ENCODE data around the gene TPM1.

TPM1 gene

DNA sequence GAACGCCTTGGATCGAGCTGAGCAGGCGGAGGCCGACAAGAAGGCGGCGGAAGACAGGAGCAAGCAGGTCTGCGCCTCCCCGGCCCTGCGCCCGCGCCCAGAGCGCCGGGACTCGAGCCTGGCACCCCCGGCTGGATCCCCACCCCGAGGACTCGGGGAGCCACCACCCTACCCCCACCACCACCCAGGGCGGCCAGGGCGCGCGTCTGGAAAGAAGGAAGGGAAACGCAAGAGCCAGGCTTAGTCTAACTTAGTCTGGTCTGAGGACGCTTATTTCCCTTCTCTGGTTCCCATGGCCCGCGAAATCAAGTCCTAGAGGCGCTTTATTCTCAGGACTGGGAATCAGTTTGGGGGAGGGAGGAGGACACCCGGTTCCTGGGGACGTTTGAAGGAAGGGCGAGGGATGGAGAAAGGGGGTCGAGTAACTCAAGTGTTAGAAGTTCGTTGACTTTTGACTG, 359 bp downstream of the TPM1 start:
- no peak overlapping the region for H3K27ac Mint-ChIP-seq
- CTCF ChIA-PET, result no interaction called here
- no peaks in the 10 kb centered on the region for H3K9me3 Mint-ChIP-seq
- peaks cover 82% of the 10 kb centered on the region for H3K27me3 Mint-ChIP-seq
- H3K4me1 Mint-ChIP-seq, result peaks cover 16% of the 10 kb centered on the region
- peak overlapping the region; percentile 46 for H3K4me3 Mint-ChIP-seq
- DNase-seq, result no peak
- H3K36me3 Mint-ChIP-seq, result no peaks in the 10 kb centered on the region

DNA sequence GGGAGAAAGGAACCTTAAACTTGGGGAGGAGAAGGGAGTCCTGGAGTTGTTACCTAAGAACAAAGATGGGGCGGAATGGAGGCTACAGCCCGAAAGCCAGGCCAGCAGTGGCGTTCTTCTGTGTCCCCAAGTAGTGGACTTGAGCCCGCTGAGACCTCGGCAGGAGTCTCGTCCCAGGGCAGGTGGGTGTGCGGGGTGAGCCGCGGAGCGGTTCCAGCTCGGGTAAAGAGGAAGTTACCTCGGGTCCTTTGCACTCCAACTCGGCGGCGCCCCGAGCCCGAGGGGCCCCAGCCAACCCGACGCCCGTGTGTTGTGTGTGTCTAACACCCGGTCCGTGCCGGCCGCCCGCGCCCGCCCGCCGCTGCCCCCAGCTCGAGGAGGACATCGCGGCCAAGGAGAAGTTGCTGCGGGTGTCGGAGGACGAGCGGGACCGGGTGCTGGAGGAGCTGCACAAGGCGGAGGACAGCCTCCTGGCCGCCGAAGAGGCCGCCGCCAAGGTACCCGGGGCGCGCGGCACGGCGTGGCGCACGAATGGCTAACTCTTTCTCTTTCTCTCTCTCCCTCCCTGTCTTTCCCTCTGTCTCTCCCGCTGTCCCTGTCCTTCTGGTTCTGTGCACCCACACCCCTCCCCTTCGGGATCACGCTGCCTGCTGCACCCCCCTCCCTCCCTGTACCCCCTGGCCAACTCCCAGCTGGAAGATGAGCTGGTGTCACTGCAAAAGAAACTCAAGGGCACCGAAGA, 959 bp downstream of the TPM1 start:
- CTCF ChIA-PET, result no interaction called here
- H3K27me3 Mint-ChIP-seq, result peaks cover 84% of the 10 kb centered on the region
- H3K4me3 Mint-ChIP-seq, result peak overlapping the region; percentile 46
- DNase-seq, result no peak
- no peak overlapping the region for H3K27ac Mint-ChIP-seq
- no peaks in the 10 kb centered on the region for H3K36me3 Mint-ChIP-seq
- no peaks in the 10 kb centered on the region for H3K9me3 Mint-ChIP-seq
- peaks cover 16% of the 10 kb centered on the region for H3K4me1 Mint-ChIP-seq

DNA sequence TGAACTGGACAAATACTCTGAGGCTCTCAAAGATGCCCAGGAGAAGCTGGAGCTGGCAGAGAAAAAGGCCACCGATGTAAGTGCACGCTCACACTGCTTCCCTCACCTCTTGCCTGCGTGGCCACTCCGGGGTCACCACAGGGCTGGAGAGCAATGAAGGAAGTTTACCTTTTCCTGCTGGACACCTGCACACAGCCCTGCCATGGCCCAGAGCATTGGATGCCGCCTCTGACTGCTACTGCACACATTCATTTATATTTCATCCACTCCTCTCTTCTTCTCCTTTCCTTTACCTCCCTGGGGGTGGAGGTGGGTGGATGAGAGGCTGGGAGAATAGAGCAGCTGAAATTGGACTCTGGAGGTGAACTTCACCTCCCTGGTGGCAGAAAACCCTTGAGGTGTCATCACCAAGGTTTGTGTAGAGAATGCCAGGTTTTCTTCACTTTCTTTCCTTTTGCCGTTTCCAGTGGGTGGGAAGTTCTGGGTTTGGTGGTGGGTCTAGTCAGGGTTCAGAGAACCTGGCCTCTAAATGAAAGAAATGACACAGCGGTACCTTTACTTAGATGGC, 1.6 kb downstream of the TPM1 start:
- CTCF ChIA-PET, result no interaction called here
- Mint-ChIP-seq H3K9me3 (no peaks in the 10 kb centered on the region), H3K4me1 (peaks cover 21% of the 10 kb centered on the region), H3K36me3 (no peaks in the 10 kb centered on the region), H3K27ac (no peak overlapping the region), H3K4me3 (no peak overlapping the region), H3K27me3 (peaks cover 90% of the 10 kb centered on the region)
- DNase-seq, result no peak

DNA sequence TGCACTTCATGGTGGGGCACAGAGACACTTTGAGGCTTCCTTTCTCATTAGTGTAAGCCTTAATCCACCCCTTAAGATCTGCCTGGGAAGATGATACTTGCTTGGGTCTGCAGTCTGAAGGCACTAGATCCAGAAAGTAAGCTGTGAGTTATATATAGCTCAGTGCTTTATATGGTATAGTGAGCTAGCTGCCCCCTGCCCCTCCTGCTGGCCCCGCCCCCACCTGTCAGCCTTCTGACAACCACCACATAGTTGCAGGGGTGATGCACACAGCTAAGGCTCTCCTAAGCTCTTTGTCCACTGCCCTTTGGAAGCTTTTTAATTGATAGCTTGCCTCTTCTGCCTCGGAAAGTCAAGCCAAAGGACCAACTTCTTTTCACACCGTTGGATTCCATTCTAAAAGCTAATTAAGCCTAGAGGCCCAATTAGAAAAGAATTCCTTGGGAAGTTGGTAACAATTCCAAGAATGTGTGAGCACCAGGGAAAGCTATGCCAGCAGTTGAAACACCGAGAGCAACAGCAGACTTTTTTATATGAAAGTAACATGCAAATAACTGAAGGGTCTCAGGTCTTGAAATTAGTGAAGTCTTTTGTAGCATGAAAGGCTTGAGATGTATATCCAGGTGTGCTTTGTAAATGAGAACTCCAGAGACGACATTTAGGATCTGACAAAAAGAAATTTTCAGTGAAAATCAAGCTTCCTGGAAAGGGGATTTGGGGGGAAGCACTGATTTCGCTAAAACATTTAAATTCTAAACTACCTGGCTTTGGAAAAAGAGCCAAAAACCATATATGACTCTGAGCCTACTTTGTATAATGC, 2.3 kb downstream of the TPM1 start:
- Mint-ChIP-seq H3K27ac (no peak overlapping the region), H3K36me3 (no peaks in the 10 kb centered on the region), H3K4me1 (peaks cover 28% of the 10 kb centered on the region), H3K27me3 (peaks cover 86% of the 10 kb centered on the region), H3K9me3 (no peaks in the 10 kb centered on the region), H3K4me3 (no peak overlapping the region)
- DNase-seq, result no peak
- CTCF ChIA-PET, result interaction anchor here (1.0 kb wide), 1 partner anchor 49 kb away, joined by 5 read pairs; no protein-coding TSS in a partner anchor

DNA sequence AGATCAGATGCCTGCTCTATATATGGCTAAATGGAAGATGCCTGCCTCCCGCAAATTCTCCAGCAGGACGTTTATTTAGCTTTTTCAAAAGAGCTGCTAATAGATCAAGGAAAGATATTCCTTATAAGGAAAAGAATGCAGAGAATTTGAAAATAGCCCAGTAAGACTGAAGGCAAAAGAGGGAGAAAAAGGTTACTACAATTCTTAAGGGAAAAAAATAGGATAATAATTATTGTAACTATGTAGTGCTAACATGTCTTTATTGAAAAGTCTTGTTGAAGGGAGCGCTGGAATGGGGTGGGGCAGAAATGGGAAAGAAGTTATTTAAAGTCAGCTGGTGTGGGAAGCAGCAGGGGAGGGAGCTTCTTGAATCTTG, 2.9 kb downstream of the TPM1 start:
- H3K27me3 Mint-ChIP-seq, result peaks cover 80% of the 10 kb centered on the region
- CTCF ChIA-PET, result interaction anchor here (1.0 kb wide), 1 partner anchor 49 kb away, joined by 5 read pairs; no protein-coding TSS in a partner anchor
- H3K4me1 Mint-ChIP-seq, result peaks cover 31% of the 10 kb centered on the region
- no peaks in the 10 kb centered on the region for H3K9me3 Mint-ChIP-seq
- no peak overlapping the region for H3K4me3 Mint-ChIP-seq
- DNase-seq, result no peak
- H3K36me3 Mint-ChIP-seq, result no peaks in the 10 kb centered on the region
- H3K27ac Mint-ChIP-seq, result no peak overlapping the region

DNA sequence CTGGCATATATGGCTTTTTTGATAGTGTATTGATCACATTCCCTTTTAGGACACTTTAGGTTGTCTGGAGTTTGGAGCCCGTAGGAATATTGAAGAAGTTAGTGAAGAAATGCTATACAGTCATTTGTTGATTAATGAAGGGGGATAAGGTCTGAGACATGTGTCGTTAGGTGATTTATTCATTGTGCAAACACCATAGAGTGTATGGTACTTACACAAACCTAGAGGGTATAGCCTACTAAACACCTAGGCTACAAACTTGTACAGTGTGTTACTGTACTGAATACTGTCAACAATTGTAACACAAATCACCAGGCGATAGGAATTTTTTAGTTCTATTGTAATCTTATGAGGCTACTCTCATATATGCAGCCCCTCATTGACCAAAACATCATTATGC, 3.3 kb downstream of the TPM1 start:
- Mint-ChIP-seq H3K27ac (no peak overlapping the region), H3K27me3 (peaks cover 76% of the 10 kb centered on the region), H3K4me1 (peaks cover 31% of the 10 kb centered on the region), H3K4me3 (no peak overlapping the region), H3K9me3 (no peaks in the 10 kb centered on the region), H3K36me3 (no peaks in the 10 kb centered on the region)
- CTCF ChIA-PET, result interaction anchor here (1.0 to 4.1 kb wide), 3 partner anchors 26 to 356 kb away, joined by 5 to 31 read pairs (median 13); no protein-coding TSS in a partner anchor
- no peak for DNase-seq

DNA sequence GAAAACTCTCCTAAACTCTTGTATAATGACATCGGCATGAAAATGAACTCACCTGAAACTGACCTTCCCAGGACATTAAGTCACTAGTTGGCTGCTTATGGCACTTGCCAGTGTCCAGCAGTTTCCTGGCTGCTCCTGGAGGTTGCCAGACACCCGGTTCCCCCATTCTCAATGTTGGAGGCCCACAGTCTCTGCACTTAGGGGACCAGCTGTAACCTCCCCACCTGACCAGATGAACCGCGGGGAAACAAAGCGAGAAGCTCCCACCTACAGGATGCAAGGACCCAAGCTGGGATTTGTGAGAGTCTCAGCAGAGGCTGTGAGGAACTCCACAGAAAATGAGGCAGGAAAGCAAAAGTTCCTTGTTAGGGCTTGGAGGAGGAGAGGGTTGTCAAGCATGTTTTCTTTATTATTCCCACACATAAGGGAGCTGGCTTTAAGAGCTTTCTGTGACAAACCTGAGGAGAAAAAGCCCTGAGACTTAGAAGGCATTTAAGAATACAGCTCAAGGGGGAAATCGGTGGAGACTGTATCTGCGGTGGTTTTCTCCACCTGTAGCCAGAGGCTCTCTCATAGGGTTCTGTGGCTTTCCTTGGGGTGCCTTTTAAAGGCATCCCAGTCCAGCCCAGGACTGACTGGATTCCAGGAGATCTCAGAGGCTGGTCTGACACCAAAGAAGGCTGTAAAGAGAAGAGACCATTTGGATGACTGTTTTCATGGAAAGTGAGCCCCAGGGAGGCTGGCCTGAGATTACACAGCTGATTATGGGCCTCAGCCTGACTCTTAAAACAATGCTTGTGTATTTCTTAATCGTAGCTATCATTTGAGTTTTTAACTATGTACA, 4.6 kb downstream of the TPM1 start:
- Mint-ChIP-seq H3K27me3 (peaks cover 63% of the 10 kb centered on the region), H3K36me3 (no peaks in the 10 kb centered on the region), H3K4me3 (peak overlapping the region; percentile 90), H3K27ac (no peak overlapping the region), H3K4me1 (peaks cover 31% of the 10 kb centered on the region), H3K9me3 (no peaks in the 10 kb centered on the region)
- CTCF ChIA-PET, result interaction anchor here (0.6 to 4.1 kb wide), 23 partner anchors 9 to 552 kb away, joined by 3 to 35 read pairs (median 4); partner anchors contain the start of gene RPS27L
- DNase-seq, result no peak

DNA sequence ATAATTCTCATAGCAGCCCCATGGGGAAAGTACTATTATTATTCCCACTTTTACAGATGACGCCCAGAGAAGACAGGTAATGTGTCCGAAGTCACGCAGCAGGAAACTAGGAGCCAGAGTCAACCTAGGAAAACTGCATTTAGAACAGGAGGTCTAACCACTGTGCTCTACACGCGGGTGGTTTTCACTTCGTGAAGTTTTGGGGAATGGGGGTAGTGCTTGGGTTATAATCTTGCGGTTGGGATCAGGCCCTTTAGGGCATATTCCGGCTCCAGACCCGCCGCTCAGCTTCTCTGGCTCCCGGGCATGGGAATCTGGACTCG, 5.2 kb downstream of the TPM1 start:
- no peaks in the 10 kb centered on the region for H3K36me3 Mint-ChIP-seq
- peaks cover 31% of the 10 kb centered on the region for H3K4me1 Mint-ChIP-seq
- no peak for DNase-seq
- H3K27ac Mint-ChIP-seq, result no peak overlapping the region
- H3K27me3 Mint-ChIP-seq, result peaks cover 57% of the 10 kb centered on the region
- H3K4me3 Mint-ChIP-seq, result peak overlapping the region; percentile 90
- H3K9me3 Mint-ChIP-seq, result no peaks in the 10 kb centered on the region
- CTCF ChIA-PET, result interaction anchor here (0.6 to 4.1 kb wide), 22 partner anchors 9 to 552 kb away, joined by 3 to 35 read pairs (median 4); partner anchors contain the start of gene RPS27L

DNA sequence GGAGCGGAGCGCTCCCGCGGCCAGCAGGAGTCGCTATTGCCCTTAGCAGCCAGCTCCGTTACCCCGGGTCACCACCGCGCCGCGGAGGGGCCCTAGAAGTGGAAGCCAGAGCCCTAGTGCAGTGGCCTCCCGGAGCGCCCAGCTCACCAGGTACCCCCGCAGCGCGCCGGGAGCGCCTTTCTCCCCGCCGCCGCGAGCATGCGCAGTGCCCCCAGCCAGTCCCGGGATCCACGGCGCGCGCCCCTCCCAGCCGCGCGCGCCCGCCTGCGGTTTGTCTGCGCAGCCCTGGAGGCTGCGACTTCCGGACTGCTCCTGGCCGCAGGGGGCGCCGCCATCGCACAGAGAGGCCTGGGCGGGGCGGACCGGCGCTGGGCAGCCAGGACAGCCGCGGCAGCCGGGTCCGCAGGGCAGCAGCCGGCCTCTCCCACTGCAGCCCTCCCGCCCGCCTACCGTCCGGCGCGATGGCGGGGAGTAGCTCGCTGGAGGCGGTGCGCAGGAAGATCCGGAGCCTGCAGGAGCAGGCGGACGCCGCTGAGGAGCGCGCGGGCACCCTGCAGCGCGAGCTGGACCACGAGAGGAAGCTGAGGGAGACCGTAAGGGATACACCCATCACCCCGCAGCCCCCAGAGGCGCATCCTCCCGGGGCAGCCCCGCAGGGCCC, 5.7 kb downstream of the TPM1 start:
- Mint-ChIP-seq H3K9me3 (no peaks in the 10 kb centered on the region), H3K4me1 (peaks cover 28% of the 10 kb centered on the region), H3K27ac (no peak overlapping the region), H3K4me3 (peak overlapping the region; percentile 90), H3K27me3 (peaks cover 52% of the 10 kb centered on the region), H3K36me3 (no peaks in the 10 kb centered on the region)
- CTCF ChIA-PET, result interaction anchor here (0.6 to 4.1 kb wide), 23 partner anchors 10 to 551 kb away, joined by 3 to 35 read pairs (median 4); partner anchors contain the start of gene RPS27L
- peak; percentile 90 for DNase-seq

DNA sequence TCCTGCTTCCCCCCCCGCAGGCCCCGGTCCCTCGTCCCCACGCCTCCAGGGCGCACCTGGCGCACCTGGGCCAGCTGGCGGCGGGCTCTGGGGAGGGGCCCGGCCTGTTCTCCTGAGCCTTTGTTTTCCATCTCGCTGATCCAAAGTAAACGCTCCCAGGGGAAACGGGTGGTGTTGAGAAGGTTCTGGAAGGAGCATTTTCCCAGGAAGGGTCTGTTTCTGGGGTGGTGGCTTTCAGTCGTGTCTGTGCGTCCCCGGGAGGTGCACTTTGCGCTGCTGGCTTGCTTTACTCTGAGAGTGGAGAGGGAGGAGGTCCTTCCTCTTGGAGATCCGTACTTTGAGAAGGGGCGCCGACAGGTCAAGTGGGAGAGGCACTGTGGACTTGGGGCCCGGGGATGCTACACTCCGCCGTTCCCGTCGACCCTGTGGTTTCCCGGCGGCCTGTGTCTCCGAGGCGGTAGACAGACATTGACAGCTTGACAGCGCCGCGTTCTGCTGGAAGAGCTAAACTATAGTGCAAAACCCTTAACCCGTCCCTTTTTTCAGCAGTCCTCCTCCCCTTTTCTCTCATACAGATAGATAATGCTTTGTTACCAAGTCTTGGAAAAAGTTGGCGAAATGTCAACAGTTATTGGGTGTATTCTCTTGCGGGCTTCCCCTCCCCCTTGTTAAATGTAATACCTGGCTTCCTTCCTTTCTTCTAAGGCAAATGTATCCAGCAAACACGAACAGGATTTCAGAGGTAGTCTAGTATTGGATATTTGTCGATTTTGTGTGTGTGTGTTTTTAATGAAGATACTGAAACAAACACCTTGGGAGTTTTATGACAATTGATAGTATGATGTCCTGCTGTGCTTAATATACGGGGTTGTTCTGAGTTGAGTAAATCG, 6.5 kb downstream of the TPM1 start:
- H3K27me3 Mint-ChIP-seq, result peaks cover 44% of the 10 kb centered on the region
- peaks cover 25% of the 10 kb centered on the region for H3K4me1 Mint-ChIP-seq
- peak overlapping the region; percentile 90 for H3K4me3 Mint-ChIP-seq
- no peaks in the 10 kb centered on the region for H3K9me3 Mint-ChIP-seq
- H3K36me3 Mint-ChIP-seq, result no peaks in the 10 kb centered on the region
- H3K27ac Mint-ChIP-seq, result peak overlapping the region; percentile 78
- CTCF ChIA-PET, result interaction anchor here (0.8 to 4.1 kb wide), 10 partner anchors 9 to 370 kb away, joined by 3 to 35 read pairs (median 9); no protein-coding TSS in a partner anchor
- peak; percentile 57 for DNase-seq

DNA sequence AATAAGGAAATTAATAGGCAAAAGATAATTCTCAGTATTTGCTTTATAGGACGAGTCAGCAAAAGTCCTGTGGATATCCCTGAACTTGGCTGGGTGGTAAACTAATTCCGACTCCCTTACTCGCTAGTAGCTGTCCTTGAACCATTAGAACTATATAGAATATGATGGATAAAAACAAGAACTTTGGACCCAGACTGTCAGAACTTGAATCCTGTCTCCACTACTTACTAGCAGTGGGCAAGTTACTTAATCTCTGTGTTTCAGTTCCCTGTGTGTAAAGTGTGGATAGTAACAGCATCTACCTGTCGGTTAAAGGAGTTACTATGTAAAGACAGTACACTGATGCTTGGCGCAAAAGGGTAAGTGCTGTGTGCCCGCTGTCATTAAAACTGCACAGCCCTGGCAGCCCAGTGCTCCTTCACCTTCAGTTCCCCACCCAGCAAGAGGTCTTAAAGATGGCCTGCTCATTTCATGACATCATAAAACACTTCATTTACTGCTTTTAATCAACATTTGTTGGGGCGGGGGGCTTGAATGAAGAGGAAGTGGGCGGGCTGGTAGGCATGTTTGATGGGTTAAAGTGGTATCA, 7.3 kb downstream of the TPM1 start:
- DNase-seq, result no peak
- CTCF ChIA-PET, result interaction anchor here (3.6 to 4.1 kb wide), 2 partner anchors 22 to 44 kb away, joined by 31 to 35 read pairs; no protein-coding TSS in a partner anchor
- Mint-ChIP-seq H3K27me3 (peaks cover 36% of the 10 kb centered on the region), H3K4me3 (no peak overlapping the region), H3K27ac (no peak overlapping the region), H3K4me1 (peaks cover 23% of the 10 kb centered on the region), H3K9me3 (no peaks in the 10 kb centered on the region), H3K36me3 (no peaks in the 10 kb centered on the region)

DNA sequence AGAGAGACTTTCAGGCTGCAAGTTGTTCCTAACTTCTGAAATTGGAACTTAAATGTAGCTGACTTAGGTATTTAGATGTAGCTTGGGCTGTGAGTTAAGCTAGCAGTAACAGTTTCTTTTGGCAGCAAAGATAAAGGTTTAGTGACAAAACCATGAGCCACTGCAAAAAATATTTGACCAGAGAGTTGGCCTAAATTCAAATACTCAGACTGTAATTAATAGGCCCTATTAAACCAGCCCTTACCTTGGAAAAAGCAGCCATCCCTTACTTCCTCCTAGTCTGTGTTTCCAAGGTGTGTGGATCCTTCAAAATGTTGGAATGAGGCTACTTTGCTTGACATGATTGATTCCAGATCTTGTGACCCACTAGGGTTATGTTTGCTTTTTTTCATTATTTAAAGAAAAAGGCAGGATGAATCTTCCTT, 8.2 kb downstream of the TPM1 start:
- peaks cover 27% of the 10 kb centered on the region for H3K27me3 Mint-ChIP-seq
- H3K36me3 Mint-ChIP-seq, result no peaks in the 10 kb centered on the region
- H3K4me3 Mint-ChIP-seq, result no peak overlapping the region
- H3K27ac Mint-ChIP-seq, result no peak overlapping the region
- H3K9me3 Mint-ChIP-seq, result no peaks in the 10 kb centered on the region
- H3K4me1 Mint-ChIP-seq, result peaks cover 23% of the 10 kb centered on the region
- CTCF ChIA-PET, result no interaction called here
- no peak for DNase-seq
